Stimulated activated CD4-positive, alpha-beta T cell treated with anti-CD3 and anti-CD28 coated beads, Interleukin-15, amount 100 ng/mL, for 24 hours (primary cell): ENCODE measurements around the gene BCL2L15.

ENCODE experiments used
- DNase-seq: peaks from one replicate; pipeline ENCODE4 v3.0.0-alpha.2; 2020

BCL2L15 gene

DNA sequence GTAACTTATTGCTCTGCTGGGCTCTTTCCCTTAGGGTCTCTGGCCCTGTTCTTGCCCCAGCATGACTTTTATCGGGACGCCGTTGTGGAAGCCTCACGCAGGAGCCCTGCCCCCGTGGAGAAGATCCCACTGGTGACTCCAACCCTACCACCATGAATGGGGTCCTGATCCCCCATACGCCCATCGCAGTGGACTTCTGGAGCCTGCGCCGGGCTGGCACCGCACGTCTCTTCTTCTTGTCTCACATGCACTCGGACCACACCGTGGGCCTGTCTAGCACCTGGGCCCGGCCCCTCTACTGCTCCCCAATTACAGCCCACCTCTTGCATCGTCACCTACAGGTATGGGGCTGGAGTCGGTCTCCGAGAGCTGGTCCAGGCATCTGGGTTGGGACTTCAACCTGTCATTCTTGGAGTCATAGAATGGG lies 18.1 kb upstream of the BCL2L15 start:
- DNase-seq: peak; percentile 47

GRCh38 chr1:113904674-113905434 lies 17.5 kb upstream of the BCL2L15 start, which contains the start of the genes AP4B1 and DCLRE1B:
Gene AP4B1 (minus strand): TSS chr1:113904799. CDS start chr1:113904717, 82 bp downstream.
Gene DCLRE1B (plus strand): TSS chr1:113905326. CDS start chr1:113905587, 261 bp downstream.
- peak; percentile 99 for DNase-seq

DNA sequence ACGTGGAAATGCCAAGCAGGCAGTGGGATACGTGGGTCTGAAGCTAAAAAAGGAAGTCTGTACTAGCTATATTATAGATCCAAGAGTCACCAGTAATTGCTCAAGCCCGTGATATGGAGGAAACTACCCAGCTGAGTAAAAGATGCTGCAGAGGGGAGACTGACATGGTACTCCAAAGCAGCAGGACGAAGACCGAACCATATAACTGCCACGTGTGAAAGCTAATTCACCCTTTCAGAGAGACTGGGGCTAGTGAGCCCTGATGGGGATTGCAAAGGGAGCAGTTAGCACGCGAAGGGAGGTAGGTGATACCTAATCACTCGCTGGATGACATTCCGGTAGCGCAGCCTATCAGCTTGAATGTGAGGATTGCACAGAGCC lies 16.9 kb upstream of the BCL2L15 start:
- no peak for DNase-seq

DNA sequence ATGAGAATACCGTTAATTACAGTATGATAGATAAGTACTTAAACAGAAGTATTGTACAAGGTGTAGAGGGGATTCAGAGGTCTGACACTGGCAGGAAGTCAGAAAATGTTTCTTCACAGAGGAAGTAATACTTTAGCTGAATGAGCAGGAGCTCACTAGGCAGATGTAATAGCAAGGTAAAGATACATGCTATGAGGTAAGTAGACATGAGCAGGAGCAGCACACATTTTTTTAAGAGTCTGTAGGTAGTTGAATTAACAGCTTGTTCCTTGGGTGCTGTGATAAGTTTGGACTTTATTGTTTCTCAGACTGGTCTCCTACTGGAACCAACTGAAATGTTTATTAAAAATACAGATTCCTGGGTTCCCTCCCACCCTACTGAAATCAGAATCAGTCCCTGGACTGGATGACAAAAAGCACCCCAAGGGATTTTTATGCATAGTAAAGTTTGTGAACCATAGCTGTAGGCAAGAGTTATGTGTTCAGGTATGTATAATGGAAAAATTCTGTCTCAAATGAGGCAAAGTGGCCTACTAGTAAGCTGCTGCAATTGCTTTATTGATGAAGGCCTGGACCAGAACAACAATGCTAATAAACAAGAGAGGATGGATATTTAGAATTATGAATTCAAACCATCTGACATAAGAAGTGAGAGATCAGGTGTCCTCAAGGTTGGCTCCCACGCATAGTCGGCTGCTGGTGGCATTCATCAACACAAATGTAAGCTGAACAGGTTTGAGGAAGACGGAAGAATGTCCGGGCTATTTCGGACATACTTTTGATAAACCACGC lies 16.3 kb upstream of the BCL2L15 start:
- DNase-seq: peak; percentile 30

- DNase-seq: no peak
Observed at GRCh38 chr1:113901191-113901590, 13.8 kb upstream of the BCL2L15 start.

- DNase-seq: no peak
Observed at GRCh38 chr1:113899111-113899510, 11.7 kb upstream of the BCL2L15 start.

DNA sequence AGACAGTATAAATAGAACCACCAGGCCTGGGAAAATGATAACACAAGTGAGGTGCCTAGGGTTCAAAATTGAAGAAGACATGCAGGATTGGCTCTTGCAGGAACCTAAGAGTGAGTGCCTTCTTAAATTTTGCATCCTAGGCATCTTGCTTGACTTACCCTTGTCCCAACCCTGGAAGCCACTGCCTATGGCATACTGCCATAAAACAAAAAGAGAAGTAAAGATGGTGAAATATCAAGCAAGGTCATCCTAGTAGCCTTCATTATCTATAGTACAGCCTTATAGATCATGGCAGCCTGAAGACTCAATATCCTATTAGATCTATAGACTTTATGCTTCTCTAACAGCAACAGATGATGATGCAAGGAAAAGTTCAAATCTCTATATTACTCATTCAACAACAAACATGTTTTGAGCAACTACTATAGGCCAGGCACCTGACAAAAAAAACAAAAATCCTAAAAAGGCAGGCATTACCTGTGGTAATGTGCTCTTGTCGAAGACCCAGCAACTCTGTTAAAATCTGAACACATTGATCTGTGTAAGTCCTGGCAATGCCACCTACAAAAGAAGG lies 10.9 kb upstream of the BCL2L15 start:
- no peak for DNase-seq

DNA sequence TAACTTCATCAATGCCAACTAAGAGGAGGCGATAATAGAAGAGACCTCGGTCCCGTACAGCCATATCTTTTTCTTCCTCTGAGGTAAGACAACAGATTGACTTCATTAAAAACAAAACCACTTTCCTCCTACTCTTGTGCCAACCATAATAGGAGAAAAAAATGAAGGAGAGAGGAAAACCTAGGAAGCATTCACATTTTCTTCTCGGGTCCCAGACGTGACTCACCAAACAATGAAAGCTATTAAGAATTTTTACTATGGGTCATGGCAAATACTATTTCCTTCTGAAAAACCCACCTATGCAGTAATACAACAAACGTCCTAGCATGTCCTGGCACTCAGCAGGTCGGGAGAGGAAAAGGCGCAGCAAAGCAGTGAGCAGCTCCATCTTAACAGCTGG lies 8.6 kb upstream of the BCL2L15 start:
- DNase-seq: no peak

DNA sequence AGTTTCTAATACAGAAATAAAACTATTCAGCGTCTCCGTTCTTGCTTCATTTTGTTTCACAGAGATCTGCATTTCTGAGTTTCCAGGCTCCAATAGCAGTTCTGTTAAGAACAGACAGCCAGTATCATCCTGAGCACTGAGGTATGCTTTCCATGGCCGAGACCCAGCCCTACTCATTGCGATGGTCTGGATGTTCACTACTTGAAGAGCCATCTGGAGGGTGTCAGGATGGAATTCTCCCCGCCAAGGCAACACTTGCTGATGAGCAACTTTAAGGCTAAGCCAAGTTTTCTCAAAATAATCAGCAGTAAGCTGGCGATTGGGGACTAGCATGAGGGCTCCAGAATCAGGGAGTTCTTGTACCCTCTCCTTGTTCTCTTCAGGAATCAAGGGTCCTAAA lies 7.7 kb upstream of the BCL2L15 start:
- no peak for DNase-seq

DNA sequence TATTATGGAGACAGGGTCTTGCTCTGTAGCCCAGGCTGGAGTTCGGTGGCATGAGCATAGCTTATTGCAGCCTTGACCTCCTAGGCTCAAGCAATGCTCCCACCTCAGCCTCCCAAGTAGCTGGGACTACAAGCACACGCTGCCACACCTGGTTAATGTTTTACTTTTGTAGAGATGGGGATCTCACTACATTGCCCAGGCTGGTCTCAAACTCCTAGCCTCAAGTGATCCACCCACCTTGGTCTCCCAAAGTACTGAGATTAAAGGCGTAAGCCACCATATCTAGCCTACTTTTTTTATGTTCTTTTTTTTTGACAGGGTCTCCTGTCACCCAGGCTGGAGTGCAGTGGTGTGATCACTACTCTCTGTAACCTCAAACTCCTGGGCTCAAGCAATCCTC lies 5.9 kb upstream of the BCL2L15 start:
- DNase-seq: no peak

DNA sequence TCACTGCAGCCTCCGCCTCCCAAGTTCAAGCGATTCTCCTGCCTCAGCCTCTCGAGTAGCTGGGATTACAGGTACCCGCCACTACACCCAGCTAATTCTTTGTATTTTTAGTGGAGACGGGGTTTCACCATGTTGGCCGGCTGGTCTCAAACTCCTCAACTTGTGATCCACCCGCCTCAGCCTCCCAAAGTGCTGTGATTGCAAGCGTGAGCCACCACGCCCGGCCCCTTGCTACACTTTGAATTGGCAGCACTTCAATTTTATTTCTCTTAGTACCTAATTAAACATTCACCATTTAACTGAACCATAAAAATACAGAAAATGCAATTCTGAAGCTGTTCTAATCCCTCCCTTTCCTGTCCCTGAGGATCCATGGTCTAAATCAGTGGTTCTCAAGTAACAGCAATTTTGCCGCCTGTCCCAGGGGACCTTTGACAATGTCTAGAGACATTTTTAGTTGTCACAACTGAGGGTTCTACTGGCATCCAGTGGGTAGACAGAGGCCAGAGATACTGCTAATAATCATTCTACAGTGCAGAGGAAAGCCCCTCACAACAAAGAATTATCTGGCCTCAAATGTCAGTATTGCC lies 4.3 kb upstream of the BCL2L15 start:
- no peak for DNase-seq

GRCh38 chr1:113890816-113891215 lies 3.4 kb upstream of the BCL2L15 start:
- DNase-seq: no peak

DNA sequence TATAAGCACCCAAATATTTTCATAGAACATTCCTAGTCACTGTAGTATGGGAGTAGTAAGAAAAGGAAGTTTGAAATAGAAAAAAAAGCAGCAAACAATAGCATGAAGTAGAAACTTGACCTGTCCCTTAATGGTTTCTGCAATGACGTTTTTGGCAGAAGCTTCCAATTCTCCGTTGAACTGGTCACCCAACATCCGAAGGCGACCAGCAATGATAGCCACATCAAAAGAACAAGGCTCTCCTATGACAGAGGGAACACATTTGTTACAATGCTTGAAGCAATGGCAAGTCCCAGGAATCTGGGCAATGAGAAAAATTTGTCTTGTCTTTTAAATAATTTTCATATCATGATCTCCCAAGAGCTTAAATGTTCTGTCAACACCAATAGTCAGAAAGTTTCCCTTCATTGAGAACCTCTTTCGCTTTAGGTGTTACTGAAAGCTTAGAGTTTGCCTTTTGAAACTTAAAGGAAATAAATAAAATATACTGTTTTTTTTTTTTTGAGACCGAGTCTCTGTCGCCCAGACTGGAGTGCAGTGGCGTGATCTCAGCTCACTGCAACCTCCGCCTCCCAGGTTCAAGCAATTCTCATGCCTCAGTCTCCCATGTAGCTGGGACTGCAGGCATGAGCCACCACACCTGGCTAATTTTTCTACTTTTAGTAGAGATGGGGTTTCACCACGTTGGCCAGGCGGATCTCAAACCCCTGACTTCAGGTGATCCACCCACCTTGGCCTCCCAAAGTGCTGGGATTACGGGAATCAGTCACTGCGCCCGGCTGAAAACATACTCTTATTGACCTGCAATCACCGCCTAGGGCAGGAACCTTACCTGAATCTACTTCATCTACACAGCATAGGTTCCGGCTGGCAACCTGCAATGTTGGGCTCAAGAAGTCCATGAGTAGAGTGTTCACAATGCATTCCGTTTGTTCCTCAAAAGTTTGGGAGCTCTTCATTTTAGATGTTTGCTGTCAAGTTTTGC lies 672 bp downstream of the BCL2L15 start:
- DNase-seq: no peak

DNA sequence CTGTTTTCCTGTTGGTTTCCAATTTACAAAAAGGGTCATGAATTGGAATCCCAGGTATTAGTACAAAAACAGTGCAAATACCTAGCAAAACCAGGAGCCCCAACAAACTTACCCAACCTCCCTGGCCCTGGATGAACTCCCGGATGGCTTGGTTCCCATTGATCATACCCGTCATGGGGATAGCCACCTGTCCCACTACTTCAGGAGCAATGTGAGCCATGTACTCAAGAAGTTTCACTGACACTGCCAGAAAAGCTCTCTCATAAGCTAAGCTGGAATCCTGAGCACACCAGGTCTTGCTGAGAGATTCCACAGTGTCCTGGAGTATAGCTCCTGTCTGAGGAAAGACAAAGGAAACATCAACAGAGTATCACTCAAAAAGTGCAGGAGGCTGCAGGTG lies 5.7 kb downstream of the BCL2L15 start:
- DNase-seq: no peak

DNA sequence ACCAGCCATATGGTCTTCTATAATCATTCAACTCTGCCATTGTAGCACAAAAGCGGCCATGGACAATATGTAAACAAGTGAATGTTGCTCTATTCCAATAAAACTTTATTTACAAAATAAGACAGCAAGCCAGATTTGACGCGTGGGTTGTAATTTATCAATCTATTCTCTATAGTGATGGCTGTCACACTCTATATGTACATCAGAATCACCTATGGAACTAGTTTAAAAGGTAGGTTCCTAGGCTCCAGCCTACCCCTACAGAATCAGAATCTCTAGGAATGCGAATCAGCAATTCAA lies 7.7 kb downstream of the BCL2L15 start:
- no peak for DNase-seq

GRCh38 chr1:113876176-113876575 lies 11.2 kb downstream of the BCL2L15 start:
- no peak for DNase-seq

DNA sequence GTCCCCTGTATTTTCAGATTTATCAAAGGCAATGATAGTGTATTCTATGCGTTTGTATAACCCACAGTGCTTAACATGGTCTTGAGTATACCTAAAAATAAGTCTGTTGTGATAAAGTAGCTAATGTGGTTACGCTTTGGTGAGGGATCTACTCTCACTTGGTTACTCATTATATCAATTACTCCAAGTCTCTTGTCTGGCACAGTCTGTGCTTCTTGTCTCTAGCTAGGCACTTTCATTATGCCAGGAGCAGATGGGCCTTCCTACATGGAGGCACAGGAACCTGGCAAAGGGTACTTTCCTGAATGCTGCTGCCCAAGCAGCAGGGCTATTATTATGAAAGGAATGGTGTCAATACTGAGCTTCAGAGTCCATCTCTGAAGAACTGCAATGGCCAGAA lies 11.7 kb downstream of the BCL2L15 start:
- DNase-seq: no peak

- peak; percentile 30 for DNase-seq
Observed at GRCh38 chr1:113874012-113874879, 13.1 kb downstream of the BCL2L15 start.

DNA sequence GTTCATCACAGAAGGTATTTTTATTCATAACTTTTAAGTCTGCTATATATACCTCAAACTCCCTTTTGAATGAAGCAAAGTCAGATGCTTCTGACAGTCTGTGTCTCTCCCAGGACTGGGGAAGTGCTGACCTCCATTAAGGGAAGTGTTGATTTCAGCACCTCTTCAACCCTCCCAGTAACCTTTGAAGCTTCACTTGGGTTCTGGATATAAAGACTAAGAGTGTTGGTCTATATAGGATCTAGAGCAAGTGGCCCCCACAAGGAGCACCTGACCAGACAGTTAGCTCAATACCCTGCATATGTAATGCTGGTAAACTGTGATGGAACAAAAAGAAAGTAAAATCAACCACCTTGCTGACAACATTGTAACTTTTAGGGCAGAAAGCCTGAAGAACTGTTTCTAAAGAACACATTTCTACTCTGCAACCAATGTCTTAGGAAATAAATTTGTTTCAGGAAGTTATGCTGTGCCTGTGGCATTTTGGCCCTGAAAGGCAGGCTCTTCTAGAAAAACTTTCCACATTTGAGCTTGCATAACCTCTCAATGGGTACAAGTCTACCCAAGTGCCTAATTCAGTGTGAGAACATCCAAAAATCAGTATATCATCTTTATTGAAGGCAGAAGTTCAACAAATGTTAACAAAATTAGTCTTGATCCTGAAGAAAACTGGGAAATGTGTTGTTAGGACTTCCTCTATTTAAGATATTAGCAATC lies 15.0 kb downstream of the BCL2L15 start:
- peak; percentile 8 for DNase-seq

DNA sequence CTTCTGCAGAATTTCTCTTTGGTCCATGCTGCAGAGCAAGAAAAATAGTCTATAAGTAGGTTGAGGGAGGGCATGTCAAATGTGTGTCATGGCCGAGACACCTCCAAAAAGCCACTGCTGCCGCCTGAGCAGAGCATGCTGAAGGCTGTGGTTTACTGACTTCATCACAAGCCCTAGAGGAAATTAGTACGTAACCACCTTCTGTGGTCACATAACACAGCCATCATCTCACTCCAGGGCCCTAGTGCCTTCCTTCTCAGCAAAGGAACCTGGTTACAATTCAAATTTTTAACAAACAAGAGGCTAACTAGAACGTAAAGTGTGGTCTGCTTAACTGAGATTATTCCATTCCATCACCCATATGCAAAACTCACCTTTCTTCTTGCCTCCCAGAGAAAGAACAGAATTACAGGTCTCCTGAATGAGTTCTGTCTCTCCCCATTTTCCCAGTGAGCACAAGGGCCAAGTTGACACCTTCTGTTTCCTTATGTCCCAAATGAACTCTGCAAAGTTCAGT lies 15.7 kb downstream of the BCL2L15 start, which contains the start of gene PTPN22:
PTPN22 (minus strand) TSS at position 116 of the 517 bp plus-strand sequence.
- peak; percentile 84 for DNase-seq
